Stimulated activated CD8-positive, alpha-beta memory T cell treated with anti-CD3 and anti-CD28 coated beads, Interleukin-12 subunit alpha, Interleukin-12 subunit beta, amount 100 ng/mL, for 4 hours (primary cell): ENCODE measurements around the gene SIGLEC11.
"Not testable (repeated sequence)": the region's sequence is repeated elsewhere in the genome, so short reads cannot be mapped to it uniquely, and the experiment has no call there.

Experiments used
- DNase-seq: peaks from one replicate; pipeline ENCODE4 v3.0.0-alpha.2; 2020; ENCODE audit warnings: low read depth

The SIGLEC11 gene

GRCh38 chr19:49925486-49925885 lies 35.5 kb downstream of the SIGLEC11 start:
- no peak for DNase-seq

GRCh38 chr19:49924881-49925210 lies 36.1 kb downstream of the SIGLEC11 start:
- DNase-seq: not testable (repeated sequence)

- DNase-seq: no peak
Measured at GRCh38 chr19:49924004-49924880, 36.7 kb downstream of the SIGLEC11 start.

GRCh38 chr19:49923055-49924003 lies 37.6 kb downstream of the SIGLEC11 start:
- no peak for DNase-seq

- DNase-seq: no peak
Measured at GRCh38 chr19:49921871-49922795, 38.8 kb downstream of the SIGLEC11 start.

- no peak for DNase-seq
Measured at GRCh38 chr19:49920624-49921363, 40.2 kb downstream of the SIGLEC11 start.

- DNase-seq: no peak
Measured at GRCh38 chr19:49918089-49918488, 42.9 kb downstream of the SIGLEC11 start.

- no peak for DNase-seq
Measured at GRCh38 chr19:49916839-49917733, 43.9 kb downstream of the SIGLEC11 start.

GRCh38 chr19:49915271-49915670 lies 45.7 kb downstream of the SIGLEC11 start:
- no peak for DNase-seq

GRCh38 chr19:49913720-49914119 lies 47.3 kb downstream of the SIGLEC11 start:
- no peak for DNase-seq

GRCh38 chr19:49912965-49913685 lies 47.8 kb downstream of the SIGLEC11 start:
- DNase-seq: no peak

GRCh38 chr19:49911381-49912145 lies 49.4 kb downstream of the SIGLEC11 start:
- DNase-seq: no peak

- no peak for DNase-seq
Measured at GRCh38 chr19:49910179-49910578, 50.8 kb downstream of the SIGLEC11 start.

- no peak for DNase-seq
Measured at GRCh38 chr19:49908480-49909420, 52.2 kb downstream of the SIGLEC11 start.

- no peak for DNase-seq
Measured at GRCh38 chr19:49907745-49908446, 53.1 kb downstream of the SIGLEC11 start.

- DNase-seq: no peak
Measured at GRCh38 chr19:49906879-49907564, 54.0 kb downstream of the SIGLEC11 start.
